CD4-positive, alpha-beta T cell treated with Interleukin-12 subunit alpha and Interleukin-12 subunit beta, for 1 hour (primary cell): ENCODE measurements around the gene ADAMTSL3.

ENCODE experiments used
- DNase-seq: peaks from one replicate; pipeline ENCODE4 v3.0.0-alpha.2; 2020

ADAMTSL3 gene

DNA sequence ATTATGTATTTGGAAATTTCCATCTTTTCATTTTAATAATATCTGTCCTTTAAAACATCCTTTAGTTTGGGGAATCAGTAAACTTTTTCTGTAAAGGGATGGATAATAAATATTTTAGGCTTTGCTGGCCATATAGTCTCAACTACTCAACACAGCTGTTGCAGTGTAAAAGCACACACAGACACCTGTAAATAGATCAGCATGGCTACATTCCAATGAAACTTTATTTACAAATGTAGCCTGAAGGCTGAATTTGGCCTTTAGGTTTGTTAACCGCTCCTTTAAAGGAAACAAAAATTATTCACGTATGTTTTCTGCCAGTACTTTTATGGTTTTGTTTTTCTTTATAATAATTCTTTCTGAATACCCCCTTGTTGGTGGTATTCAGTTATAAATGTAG, 184.8 kb downstream of the ADAMTSL3 start:
- DNase-seq: no peak

DNA sequence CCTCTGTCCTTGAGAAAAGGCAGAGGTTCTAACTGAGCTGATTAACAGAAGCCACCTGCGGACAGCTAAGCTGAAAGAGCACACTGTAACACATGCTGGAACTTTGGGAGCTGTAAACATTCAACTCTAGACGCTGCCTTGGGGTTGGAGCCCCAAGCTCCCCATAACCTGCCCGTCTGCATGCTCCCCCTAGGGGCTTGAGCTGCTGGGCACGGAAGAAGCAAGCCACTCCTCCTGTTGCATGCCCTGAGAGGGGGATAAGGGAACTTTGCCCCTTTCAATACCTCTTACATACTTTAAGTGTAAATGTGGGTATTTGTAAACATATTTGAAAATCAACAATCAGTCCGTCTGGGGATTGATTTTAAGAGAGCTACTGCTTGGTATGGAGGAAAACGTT, 188.4 kb downstream of the ADAMTSL3 start:
- DNase-seq: no peak

DNA sequence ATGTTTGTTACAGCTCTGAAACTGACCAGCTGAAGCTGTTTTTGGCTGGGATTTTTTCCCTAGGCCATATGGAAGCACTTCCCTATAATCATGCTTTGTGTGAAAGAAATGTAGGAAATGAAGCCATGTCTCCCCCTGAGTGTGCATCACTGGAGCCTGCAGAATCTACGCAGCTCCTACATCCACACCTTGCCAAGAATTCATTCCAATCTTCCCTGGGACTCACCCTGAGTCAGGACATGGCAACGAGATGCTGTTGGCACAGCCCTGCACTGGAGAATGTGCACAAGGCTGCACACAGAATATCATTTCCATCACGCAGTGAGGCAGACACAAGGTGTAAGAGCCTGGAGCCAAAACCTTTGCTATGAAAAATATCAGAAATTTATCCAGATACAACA, 189.5 kb downstream of the ADAMTSL3 start:
- DNase-seq: no peak

DNA sequence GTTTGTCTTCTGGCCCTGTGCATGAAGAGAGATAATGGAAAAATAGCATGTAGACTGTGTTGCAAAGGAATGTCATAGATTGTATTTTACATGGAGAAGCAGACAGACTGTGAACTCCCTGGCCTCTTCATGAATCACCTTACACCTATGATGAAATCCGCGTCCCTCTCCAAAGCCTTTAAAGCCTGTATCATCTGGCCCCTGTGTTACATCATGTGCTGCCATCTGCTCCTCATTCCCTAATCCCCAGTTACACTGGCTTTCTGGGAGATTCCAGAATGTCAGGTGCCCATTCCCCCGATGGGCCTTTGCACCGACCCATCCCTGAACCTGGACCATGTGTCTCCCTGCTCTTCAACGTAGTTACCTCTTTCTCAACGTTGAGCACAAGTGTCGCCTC, 190.8 kb downstream of the ADAMTSL3 start:
- no peak for DNase-seq

DNA sequence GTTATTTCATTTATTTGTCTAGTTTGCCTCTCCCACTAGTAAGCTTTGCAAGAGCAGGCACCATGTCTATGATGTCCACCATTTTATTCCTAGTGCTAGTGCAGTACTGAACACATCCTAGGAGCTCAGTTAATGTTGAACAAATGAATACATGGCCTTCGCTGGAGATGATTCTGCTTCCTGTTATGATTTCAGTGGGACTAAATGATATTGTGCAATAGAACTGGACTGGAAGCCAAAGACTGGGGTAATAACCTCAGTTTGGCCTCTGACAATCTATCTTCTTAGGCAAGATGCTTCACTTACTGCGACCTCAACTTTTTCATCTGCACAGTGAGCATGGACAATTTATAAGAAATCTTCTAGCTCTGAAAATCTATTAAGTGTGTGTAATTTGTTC, 191.3 kb downstream of the ADAMTSL3 start:
- no peak for DNase-seq

DNA sequence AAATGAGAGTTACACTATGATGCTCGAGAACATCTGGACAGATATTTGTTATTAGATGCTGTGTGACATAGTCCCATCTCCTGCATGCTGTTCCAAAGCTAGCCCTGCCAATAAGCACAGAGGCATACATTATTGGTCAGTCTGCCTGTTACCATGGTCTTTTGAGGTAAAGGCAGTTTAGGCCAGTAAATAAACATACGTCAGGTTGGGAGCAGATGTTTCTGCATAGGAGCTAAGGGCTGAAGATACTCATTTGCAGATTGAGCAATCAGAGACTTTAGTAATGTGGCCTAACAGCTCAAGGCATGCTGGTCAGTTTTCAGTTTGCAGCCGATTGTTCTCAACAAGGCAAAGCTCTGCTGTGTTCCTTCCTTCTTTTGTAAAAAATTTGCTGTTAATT, 192.9 kb downstream of the ADAMTSL3 start:
- DNase-seq: no peak

DNA sequence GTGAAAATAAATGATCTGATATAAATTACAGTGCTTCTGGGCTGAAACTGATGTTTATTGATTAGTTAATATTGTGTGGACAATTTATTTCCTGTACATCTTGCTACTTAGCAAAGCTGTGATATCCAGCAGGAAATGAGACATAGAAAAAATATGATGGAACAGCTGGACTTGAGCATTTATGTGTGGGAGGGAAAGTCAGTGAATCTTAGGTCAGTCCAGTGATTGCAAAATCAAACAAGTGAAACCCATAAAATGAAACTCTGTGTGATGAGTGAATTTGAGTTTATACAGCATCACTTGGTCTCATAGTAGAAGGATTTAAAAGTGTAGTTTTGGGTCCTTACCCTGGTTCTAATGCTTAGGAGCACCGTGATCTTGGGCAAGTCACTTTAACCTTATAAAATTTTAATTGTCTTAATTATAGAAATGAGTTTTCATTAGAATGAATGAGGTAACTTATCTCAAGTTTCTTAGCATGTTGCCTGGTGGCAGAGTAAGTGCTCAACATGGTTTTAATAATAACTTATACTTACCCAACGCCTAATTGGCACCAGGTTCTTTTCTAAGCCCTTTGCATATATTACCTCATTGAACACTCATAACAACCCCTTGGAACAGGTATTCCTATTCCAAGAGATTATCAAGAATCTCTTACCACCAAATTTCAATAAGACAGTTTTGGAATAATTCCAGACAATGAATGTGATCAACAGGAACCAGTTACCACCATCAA, 194.6 kb downstream of the ADAMTSL3 start:
- DNase-seq: no peak

DNA sequence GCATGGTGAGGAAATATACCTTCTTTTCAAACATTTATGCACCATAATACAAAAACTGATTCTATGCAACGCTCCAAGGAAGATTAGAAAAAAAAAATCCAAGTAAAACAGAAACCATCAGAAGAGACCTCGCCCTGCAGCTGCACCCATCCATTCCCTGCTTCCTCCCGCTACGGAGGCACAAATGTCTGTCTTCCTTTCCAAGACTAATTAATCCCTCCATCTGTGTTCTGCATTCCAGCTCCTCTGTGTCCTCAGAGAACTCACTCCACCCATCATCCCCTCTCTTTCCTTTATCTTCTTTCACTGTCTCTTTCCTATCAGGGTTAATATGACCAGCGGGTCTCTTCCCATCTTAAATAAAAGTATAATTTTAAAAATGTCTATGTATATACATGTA, 196.1 kb downstream of the ADAMTSL3 start:
- DNase-seq: no peak

DNA sequence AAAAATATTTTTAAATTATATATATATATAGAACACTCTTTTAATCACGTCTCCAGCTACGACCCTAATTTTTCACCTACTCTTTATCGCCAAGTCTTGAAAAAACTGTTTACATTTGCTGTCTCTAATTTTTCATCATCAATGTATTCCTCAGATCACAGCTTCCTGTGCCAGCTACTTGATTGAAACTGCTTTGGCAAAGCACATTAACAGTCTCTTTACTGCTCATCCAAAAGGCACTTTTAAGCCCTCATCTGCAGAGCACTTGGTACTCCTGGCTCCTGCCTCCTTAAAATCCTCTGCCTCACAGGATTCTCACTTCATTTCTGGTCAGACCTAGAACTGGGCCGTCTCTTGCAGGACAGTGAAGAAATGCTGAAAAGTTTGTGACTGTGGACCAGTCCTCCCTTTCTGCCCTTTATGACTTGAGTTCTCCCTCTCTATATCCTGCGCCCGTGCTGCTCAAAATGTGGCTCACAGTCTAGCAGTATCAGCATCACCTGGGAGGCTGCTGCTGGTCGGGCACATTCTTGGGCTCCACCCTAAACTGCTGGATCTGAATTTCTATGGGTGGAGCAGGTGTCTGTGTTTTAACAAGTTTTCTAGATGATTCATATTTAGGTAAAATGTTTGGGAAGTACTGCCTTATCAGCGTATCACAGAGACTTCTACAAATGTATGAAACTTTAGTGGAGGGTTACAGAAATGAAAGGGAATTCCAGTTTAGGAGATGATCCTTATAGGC, 196.8 kb downstream of the ADAMTSL3 start:
- no peak for DNase-seq

DNA sequence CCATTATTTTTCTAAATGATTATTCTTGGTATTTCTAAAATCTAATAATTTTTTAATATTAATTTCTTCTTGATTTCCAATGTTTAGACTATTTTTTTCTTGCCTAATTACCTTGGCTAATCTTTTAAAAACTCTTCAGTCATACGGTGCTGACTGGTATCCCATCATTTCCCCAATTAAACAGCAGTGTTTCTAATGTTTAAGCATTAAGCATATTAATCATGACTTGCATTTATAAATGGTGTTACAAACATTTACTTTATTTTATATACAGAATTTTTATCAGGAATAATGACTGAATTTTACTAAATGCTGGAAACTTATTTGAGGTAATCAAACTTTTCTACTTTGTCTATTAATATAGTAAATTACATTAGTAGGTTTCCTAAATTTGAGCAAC, 199.3 kb downstream of the ADAMTSL3 start:
- DNase-seq: no peak

DNA sequence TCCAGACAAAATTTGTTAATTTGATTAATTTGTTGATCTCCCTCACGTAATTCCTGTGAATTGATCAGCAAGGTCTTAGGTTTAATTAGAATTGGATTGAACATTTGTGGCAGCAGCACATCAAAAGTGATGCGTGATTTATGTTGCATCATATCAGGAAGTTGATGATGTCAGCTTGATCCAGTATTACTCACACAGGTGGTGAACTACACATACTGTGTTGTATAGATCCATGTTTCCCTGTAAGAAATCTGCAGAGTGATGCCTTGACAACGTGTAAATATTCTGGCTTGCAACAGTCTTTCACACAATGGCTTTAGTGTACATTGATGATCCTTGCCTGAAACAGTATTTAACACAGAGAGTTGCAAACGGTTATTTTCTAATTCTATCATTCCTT, 200.4 kb downstream of the ADAMTSL3 start:
- DNase-seq: no peak

DNA sequence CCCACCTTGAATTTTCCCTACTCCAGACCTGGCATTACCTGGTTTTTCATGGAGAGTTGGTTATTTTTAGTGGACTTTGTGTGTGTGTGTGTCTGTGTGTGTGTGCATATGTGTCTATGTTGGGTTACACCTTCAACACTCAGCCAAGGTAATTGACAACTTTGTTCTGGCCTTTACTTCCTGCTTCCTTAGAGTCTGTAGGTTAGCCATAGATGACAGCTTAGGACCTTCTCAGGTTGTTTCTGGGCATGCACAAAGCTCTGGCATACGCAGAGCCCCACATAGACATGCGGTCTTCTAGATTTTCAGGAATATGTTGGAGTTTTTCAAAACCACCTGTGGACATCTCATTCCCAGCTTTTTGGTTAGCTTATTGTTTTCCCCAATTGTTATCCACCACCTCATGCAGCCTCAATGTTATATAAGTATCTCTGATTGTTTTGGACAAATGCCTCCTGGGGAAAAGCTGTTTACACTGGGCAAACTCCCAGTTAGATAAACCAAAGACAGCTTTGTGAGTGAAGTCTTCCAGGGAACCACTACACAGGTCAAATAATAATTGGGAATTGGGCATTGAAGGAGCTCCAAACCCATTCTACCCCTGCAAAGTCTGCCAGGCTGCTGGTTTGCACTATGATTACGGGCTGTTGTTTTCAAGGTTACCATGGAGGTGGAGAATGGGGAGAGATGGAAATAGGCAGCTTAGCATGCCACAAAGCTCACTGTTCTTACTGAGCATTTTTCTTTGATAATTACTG, 201.2 kb downstream of the ADAMTSL3 start:
- DNase-seq: no peak

DNA sequence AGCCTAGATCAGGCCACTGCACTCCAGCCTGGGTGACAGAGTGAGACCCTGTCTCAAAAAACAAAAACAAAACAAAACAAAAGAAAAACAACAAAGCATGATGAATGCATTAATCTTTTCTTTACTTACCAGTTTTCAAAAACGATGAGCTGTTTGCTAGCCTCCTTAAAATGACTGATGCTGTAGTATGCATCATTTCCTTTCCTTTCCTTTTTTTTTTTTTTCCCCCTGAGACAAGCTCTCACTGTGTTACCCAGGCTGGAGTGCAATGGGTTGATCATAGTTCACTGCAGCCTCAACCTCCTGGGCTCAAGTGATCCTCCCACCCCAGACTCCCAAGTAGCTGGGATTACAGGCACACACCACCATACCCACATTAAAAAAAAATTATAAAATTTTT, 202.0 kb downstream of the ADAMTSL3 start:
- no peak for DNase-seq

DNA sequence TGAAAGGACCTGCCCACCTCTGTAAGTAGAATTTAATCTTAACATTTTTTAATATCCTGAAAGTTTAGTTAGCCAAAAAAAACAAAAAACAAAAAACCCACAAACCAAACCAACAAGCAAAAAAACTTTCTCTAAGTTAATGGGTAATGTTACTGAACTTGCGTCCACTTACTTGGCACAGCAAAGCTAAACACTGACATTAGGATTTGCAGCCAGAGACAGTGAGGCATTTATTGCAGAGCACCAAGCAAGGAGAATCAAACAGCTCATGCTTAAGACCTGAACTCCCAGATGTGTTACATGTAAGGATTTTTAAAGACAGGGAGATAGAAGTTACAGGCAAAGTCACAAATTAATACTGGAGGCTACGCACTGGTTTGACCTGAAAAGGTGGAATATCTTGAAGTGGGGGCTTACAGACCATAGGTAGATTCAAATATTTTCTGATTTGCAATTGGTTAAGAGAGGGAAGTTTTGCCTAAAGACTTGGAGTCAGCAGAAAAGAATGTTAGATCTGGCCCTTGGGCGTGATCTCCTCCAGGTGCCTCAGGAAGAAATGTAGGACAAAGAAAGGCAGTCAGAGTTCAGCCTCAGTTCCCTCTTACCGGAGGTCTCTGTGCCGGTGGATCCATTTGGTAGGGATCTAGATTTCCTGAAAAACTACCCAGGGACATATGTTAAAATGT, 205.0 kb downstream of the ADAMTSL3 start:
- no peak for DNase-seq

DNA sequence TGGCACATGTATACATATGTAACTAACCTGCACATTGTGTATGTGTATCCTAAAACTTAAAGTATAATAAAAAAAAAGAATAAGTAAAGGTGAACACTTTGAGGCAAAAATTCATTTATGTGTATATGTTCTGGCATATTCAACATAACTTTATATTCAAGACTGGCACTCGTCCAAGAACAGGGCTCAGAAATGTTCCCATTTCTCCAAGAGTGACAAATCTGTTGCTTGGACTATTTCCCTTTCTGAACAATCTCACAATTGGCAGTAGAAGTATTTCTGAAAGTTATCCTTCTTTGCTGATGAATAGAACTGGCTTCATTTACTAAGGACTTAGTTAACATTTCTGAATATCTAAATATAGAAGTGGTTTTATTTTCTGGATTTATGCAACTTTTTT, 212.8 kb downstream of the ADAMTSL3 start:
- no peak for DNase-seq

DNA sequence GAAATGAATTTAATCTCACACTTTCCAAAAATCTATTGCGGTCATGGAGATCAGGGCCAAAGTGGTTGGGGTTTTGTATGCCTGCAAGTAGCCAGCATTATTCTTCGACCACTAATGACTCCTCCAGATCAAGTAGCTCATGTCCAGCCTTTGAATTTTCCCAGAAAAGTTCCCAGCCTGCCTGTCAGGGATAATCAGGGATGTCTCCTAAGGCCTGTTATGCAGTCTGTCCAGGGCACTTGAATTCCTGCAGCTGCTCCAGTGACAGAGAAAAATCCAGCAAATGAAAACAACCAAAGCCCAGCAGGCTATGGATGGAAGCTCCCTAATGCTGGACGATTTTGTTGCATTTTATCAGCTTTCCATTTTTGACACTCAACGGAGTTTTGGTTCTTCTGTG, 215.4 kb downstream of the ADAMTSL3 start:
- no peak for DNase-seq

DNA sequence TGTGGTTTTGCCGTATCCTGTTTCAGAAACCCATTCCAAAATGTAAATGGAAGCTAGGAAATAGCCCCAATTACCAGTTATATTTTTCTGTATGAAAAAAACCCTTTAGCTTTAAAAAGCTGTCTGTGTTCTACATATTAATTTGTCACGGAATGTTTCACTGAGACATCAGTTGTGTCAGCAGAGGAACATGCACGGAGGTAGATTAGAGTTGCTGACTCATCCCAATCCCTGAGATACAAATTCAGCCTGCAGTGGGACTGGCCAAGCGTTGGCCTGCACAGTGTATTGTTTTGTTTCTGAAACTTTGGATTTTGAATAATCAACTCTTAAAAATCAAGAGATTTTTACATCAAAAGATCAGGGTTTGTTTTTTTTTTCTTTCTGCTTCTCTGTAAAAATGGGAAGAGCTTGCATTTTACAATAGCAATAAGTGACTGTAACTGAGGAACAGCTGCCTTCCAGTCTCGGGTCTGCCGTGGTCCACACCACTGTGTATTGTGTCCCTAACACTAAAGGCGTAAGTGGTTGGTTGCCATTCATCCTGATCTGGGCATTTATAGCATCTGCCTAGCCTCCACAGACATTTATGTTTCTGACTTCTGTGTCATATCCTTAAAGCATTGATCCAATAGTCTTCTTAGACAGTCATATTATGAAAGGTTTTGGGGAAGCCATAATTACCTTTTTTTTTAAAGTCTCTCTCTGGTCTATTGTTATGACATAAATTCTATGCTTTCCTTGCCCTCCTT, 218.1 kb downstream of the ADAMTSL3 start:
- no peak for DNase-seq

DNA sequence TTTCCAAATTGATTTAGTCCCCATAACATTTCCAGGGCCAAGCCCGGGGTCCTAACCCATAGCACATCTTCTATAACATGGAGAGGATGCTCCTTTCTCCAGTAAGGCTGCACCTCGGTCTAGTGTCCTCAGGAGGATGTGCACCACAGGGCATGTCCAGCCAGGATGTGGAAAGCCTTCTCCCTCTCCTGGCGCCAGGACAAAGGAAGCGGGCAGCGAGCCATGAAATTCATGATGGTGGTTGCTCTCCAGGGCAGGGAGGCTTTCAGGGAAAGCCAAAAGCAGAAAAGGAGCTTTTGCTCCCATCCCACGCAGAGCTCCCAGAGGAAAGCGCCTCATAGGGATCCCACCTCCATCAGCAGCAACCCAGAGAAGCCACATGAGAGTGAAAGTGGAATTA, 220.0 kb downstream of the ADAMTSL3 start:
- no peak for DNase-seq

DNA sequence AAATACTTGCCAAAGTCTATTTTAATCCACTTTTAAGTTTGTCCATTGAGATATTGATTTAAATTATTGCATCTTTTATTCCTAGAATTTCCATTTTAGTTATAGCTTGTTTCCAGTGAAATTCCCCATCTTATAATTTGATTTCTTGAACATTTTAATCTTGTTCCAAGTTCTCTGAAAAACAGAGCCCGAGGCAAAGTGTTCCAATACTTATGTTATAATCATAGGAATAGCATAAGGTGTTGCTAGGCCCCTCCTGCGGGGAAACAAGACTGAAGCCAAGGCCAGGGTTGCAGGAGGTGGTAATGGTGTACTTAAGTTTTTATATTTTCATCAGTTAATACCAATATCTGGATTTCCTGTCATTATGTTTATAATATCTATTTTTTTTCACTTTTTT, 226.6 kb downstream of the ADAMTSL3 start:
- no peak for DNase-seq

DNA sequence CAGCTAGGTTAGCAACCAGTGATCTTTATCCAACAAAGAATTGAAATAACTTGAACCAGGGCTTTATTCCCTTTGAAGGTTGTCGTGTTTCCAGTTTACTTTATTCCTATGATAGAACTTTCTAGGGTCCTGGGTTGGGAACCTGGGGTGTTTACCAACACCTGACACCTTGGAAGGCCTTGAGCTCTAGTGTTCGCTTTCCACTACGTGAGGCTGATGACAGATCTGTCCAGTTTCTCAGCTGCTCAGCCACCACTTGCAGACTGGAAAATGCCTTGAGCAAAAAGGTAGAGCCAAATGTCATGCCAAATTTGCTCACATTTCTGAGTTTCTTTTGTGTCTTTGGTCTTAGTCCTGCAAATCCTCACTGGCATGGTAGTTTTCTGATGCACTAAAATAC, 227.2 kb downstream of the ADAMTSL3 start:
- no peak for DNase-seq

DNA sequence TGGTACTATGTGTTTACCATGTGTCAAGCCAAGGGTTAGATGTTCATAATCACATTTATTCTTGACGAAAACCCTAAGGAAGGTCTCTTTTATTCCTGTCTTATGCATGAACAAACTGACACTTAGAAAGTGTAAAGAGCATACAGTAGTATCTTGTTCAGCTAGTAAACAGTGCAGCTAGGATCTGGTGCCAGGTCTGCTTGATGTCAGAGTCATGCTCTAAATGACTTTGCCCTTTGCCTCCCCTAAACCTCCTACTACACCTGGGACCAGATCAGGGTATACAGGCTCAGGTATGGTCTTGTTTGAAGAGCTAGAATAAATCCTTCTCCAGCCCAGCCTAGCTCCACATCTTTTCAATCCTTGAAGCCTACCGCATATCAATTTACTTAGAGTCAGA, 232.4 kb downstream of the ADAMTSL3 start:
- DNase-seq: no peak

DNA sequence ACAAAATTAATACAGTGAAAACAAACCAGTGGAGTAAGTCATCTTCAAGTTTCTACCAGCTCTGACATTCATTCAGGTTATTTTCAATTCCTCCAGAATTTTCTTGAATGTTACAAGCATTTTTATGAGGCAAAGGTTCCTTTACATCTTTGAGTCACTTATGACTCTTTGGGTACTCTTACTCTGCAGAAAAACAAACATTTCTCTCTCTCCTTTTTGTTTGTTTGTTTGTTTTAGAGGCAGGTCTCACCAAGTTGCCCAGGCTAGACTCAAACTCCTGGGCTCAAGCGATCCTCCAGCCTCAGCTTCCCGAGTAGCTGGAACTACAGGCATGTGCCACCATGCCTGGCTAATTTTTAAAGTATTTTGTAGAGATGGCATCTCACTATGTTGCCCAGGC, 233.5 kb downstream of the ADAMTSL3 start:
- no peak for DNase-seq

DNA sequence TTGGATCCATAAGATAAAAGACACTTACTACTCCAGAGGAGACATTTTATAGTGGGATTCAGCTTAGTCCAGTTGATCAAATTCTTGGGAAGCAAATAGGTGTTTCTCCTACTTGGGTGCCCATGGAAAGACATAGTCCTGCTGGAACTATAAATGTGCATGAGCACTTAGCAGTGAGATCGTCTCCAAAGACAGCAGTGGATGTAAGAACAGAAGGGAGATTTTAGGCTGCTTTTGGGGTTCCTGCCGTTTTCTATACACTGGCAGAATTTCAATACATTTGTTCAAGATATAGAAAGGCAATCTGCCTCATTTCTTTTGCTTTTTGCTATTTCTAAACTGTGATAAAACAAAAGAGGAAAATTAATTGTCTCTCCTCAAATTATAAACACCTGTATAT, 234.0 kb downstream of the ADAMTSL3 start:
- DNase-seq: no peak
